Hematopoietic multipotent progenitor cell treated with erythropoietin and hydrocortisone succinate and interleukin-3 and kit ligand, for 15 days (in vitro differentiated cells): ENCODE results near the gene STAG1.
A peak's percentile ranks its signal among the peaks of the same experiment; 100 is the strongest.
"Not testable (repeated sequence)": the region's sequence is repeated elsewhere in the genome, so short reads cannot be mapped to it uniquely, and the experiment has no call there.

Source experiments
- DNase-seq: peaks from one replicate; pipeline ENCODE4 v3.0.0-alpha.2; 2015; ENCODE audit warnings: low spot score

The STAG1 gene

GRCh38 chr3:136645915-136646314 is 106.3 kb downstream of the STAG1 start:
- no peak for DNase-seq

DNA sequence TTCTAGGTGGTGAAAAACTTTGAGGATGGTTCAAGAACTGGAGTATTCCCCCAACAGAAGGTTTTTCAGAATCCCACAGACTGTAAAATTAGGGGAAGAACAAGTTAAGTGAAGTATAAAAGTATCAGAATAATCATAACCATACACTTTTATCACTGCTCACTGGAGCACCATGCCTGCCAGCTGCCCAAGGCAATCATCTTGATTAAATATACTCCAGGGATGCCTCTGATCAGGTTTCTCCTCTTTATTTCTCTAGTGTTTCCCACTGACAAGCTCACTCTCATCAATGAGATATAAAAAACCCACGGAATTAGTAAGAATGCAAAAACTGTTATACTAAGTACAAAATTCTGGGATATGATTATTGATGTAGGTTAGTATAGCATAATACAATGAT is 108.0 kb downstream of the STAG1 start:
- no peak for DNase-seq

- DNase-seq = not testable (repeated sequence)
These were observed 108.8 kb downstream of the STAG1 start for GRCh38 chr3:136643380-136643779.

DNA sequence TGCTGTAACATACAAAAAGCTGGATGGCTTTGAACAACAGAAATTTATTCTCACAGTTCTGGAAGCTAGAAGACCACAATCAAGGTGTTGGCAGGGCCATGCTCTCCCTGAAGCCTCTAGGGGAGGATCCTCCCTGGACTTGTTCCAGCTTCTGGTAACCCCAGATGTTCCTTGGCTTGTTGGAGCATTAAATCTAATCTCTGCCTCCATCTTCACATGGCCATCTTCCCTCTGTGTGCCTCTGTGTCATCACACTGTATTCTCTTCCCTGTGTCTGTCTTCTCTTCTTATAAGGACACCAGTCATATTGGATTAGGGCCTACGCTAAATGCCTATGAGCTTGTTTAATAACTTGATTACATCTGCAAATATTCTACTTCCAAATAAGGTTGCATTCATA is 109.5 kb downstream of the STAG1 start:
- DNase-seq = peak; percentile 22

DNA sequence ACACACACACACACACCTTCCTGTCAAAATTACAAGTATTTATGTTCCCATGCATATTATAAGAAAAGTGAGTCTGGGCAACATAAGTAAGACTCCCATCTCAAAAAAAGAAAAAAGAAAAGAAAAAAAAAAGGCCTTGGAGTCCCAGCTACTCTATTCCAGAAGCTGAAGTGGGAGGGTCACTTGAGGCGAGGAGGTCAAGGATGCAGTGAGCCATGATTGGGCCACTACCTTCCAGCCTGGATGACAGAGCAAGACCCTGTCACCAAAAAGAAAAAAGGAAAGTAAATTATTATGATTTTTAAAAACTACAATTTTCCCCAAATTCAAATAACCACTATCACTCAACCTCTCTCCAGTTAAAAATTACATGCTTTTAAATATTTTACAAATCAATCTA is 113.1 kb downstream of the STAG1 start:
- DNase-seq = no peak

- DNase-seq = no peak
These were observed 115.0 kb downstream of the STAG1 start for GRCh38 chr3:136637176-136637575.

DNA sequence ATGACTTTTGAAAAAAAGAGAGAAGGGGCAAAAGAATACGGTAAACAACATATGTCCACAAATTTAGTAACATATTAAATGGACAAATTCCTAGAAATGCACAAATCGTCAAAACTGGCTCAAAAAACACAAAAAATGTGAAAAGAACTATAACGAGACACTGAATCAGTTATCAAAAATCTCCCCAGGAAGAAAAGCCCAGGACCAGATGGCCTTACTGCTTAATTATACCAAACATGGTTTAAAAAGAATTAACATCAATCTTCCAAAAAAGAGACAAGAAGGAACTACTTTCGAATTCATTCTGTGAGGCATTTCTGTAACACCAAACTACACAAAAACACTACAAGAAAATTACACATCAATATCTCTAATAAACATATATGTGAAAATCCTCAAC is 117.4 kb downstream of the STAG1 start:
- DNase-seq = no peak

- DNase-seq = no peak
These were observed 119.5 kb downstream of the STAG1 start for GRCh38 chr3:136632625-136633081.

GRCh38 chr3:136631424-136631823 is 120.8 kb downstream of the STAG1 start:
- DNase-seq = no peak

- DNase-seq = no peak
These were observed 121.3 kb downstream of the STAG1 start for GRCh38 chr3:136630915-136631314.

GRCh38 chr3:136626493-136626892 is 125.7 kb downstream of the STAG1 start:
- no peak for DNase-seq

GRCh38 chr3:136624894-136625815 is 127.0 kb downstream of the STAG1 start:
- no peak for DNase-seq

GRCh38 chr3:136624371-136624770 is 127.8 kb downstream of the STAG1 start:
- no peak for DNase-seq

DNA sequence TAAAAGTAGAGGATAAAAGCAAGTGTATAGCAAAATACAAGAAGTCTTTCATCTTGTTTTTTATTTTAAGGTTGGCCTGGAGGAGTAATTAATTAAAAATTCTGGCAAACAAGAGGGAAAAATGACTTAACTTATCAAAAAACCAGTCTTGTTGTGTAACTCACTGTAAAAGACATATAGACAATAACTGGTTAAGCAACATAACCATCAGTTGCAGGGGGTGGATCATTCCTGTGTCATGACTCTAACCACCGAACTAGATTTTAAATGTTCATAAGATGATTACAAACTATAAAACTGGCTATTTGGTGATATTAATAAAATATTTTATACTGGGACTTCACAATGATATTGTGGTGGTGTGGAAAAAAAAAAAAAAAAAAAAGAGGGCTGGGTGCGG is 130.6 kb downstream of the STAG1 start:
- no peak for DNase-seq

DNA sequence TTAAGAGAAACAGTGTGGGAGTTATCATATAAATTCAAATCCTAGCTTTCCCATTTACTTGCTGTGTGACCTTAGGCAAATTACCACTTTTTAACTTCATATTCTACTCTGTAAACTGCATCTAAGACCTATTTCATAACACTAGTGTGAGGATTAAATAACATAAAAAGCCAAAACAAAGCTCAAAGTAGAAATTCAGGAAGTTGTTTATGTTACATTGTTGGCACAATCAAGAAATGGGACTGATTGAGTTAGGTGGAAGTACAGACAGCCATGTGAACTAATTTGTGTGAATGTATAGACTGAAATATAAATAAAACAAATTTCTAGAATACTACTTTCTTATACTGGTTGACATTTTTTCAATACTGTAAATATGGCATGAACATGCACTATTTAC is 131.7 kb downstream of the STAG1 start:
- DNase-seq = no peak

DNA sequence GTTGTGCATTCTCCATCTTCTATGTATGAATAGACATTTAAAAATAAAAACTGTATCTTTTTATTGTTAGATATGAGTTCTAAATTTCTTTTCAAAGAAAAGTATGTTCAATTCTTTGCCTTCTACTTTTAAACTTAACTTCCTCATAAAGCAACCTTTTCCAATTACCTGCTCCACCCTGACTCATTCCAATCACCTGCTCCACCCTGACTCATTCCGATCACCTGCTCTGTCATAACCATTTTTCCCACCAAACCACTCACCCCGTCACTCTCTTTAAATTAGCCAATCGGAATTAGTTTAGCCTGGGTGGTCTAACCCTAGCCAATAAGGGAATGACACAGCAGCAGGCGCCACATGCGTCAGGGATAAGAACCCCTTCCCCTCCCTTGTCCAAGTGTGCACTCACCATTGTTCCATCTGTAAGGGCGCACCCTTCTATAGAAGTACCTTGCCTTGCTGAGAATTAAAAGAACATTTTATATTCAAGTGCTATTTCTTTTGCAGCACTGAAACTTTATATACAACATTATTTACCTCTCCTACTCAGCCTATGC is 134.1 kb downstream of the STAG1 start:
- not testable (repeated sequence) for DNase-seq

DNA sequence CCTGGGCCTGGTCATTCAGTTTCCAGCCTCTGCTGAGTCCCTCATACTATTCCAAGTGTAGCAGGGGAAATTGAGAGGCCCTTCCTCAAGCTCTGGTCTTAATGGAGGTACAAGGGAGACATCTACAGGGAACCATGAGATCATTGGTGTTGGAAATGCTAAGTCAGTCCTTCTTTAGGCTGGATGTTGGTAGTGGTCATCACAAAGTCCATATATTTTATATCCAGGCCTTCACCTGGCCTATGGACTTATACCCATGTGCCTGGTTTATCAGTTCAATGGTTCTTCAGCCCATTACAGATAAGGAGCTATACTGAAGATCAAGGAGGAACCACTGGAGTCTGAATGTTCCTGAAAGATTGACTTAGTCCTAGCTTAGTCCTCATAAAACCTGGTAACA is 135.0 kb downstream of the STAG1 start:
- no peak for DNase-seq

GRCh38 chr3:136612512-136612911 is 139.7 kb downstream of the STAG1 start:
- DNase-seq = no peak

GRCh38 chr3:136606990-136607389 is 145.2 kb downstream of the STAG1 start:
- DNase-seq = no peak

GRCh38 chr3:136606216-136606615 is 146.0 kb downstream of the STAG1 start:
- DNase-seq = not testable (repeated sequence)

GRCh38 chr3:136604961-136605360 is 147.2 kb downstream of the STAG1 start:
- no peak for DNase-seq

GRCh38 chr3:136602818-136603217 is 149.4 kb downstream of the STAG1 start:
- DNase-seq = no peak

DNA sequence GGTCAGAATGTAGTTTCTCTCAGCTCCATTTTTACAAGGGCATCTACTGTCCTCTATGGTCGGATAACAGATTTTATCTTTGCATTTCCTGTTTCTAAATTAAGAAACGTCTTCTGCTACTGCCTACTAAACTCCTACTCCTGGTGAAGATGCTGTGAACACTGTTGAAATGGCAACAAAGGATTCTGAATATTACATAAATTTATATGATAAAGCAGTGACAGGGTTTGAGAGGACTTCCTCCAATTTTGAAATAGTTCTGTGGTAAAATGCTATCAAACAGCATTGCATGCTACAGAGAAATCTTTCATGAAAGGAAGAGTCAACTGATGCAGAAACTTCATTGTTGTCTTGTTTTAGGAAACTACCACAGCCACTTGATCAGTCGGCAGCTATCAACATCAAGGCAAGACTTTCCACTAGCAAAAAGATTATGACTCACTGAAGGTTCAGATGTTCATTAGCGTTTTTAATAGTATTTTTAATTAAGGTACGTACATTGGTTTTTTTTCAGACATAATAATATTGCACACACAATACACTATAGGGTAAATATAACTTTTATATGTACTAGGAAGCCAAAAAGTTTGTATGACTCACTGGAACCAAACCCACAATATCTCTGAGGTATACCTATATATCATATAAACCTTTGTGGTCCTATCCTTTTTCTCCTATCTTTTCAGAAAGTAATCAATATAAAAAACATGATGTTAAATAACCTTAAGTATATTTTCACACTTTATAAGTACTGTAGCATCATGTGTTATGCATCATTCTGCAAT is 156.1 kb downstream of the STAG1 start:
- no peak for DNase-seq
